Thyroid gland (tissue), 4 donors: ENCODE results near the gene MSLN.

Experiments
- POLR2A ChIP-seq, 2 donors: fragments of 450-650 bp; IDR thresholded peaks; one replicate each; pipeline ENCODE4 v1.6.1; 2017; ENCODE audit warnings: antibody characterized with exemption in 2 of 2, mild to moderate bottlenecking in 2 of 2, moderate library complexity in 1 of 2
- TF ChIP-seq, protein P1 (sequence below), 6 experiments: fragments of 200-600 bp in 3 of 6; fragments of 450-650 bp in 3 of 6; sonication (generic) in 3 of 6; IDR thresholded peaks; one replicate each; pipeline ENCODE4 v1.5.1; 2016 to 2019; ENCODE audit warnings: antibody characterized with exemption in 6 of 6, mild to moderate bottlenecking in 2 of 6, inconsistent platforms in 1 of 6, moderate library complexity in 1 of 6

DNA sequence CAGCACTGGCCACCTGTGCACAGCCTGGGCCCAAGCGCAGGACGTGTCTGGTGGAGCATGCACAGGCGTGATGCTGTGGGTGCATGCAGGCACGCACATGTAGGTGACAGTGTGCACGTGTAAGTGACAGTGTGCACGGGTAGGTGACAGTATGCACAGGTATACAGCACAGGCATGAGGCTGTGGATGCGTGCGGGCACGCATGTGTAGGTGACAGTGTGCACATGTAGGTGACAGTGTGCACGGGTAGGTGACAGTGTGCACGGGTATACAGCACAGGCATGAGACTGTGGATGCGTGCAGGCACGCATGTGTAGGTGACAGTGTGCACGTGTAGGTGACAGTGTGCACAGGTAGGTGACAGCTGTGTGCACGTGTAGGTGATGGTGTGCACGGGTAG lies 19.8 kb downstream of the MSLN start:
- TF ChIP-seq, protein P1, sequence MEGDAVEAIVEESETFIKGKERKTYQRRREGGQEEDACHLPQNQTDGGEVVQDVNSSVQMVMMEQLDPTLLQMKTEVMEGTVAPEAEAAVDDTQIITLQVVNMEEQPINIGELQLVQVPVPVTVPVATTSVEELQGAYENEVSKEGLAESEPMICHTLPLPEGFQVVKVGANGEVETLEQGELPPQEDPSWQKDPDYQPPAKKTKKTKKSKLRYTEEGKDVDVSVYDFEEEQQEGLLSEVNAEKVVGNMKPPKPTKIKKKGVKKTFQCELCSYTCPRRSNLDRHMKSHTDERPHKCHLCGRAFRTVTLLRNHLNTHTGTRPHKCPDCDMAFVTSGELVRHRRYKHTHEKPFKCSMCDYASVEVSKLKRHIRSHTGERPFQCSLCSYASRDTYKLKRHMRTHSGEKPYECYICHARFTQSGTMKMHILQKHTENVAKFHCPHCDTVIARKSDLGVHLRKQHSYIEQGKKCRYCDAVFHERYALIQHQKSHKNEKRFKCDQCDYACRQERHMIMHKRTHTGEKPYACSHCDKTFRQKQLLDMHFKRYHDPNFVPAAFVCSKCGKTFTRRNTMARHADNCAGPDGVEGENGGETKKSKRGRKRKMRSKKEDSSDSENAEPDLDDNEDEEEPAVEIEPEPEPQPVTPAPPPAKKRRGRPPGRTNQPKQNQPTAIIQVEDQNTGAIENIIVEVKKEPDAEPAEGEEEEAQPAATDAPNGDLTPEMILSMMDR (IDR thresholded peaks at IDR 0.05), result no peak
- no peak for TF ChIP-seq POLR2A (IDR thresholded peaks at IDR 0.05)
